Superior temporal gyrus (tissue), 1 donor: ENCODE data around the gene HOXB5.

Experiments used
- DNase-seq: peaks from one replicate; pipeline ENCODE4 v3.0.0-alpha.2; 2016; ENCODE audit errors: extremely low spot score

HOXB5 gene

GRCh38 chr17:48589831-48590606 lies 3.6 kb downstream of the HOXB5 start, which contains the start of gene HOXB3:
TSS of gene HOXB3 (minus strand) at chr17:48590241. CDS start at chr17:48552474, 37,767 bp downstream.
- DNase-seq: no peak

- DNase-seq: no peak
Measured at GRCh38 chr17:48589060-48589830, 4.3 kb downstream of the HOXB5 start.

GRCh38 chr17:48588528-48588927 lies 5.1 kb downstream of the HOXB5 start:
- DNase-seq: no peak

- no peak for DNase-seq
Measured at GRCh38 chr17:48588074-48588415, 5.5 kb downstream of the HOXB5 start.

GRCh38 chr17:48587276-48588073 lies 6.1 kb downstream of the HOXB5 start:
- no peak for DNase-seq

GRCh38 chr17:48586355-48587258 lies 7.0 kb downstream of the HOXB5 start:
- DNase-seq: no peak

GRCh38 chr17:48584223-48584741 lies 9.3 kb downstream of the HOXB5 start:
- no peak for DNase-seq

- no peak for DNase-seq
Measured at GRCh38 chr17:48583708-48584222, 9.8 kb downstream of the HOXB5 start.

GRCh38 chr17:48582750-48583069 lies 10.9 kb downstream of the HOXB5 start:
- DNase-seq: no peak

- DNase-seq: no peak
Measured at GRCh38 chr17:48579760-48580554, 13.6 kb downstream of the HOXB5 start.

- no peak for DNase-seq
Measured at GRCh38 chr17:48579471-48579759, 14.2 kb downstream of the HOXB5 start.

GRCh38 chr17:48578616-48579470 lies 14.7 kb downstream of the HOXB5 start:
- DNase-seq: no peak

- no peak for DNase-seq
Measured at GRCh38 chr17:48577946-48578615, 15.5 kb downstream of the HOXB5 start, which contains the start of gene HOXB4. TSS of gene HOXB4 (minus strand) at chr17:48578350. CDS start at chr17:48578319, 31 bp downstream.

GRCh38 chr17:48577330-48577945 lies 16.1 kb downstream of the HOXB5 start:
- DNase-seq: no peak

GRCh38 chr17:48576479-48577309 lies 16.9 kb downstream of the HOXB5 start:
- DNase-seq: no peak

GRCh38 chr17:48575673-48576478 lies 17.7 kb downstream of the HOXB5 start:
- DNase-seq: no peak
